Nephron progenitor cell (in vitro differentiated cells): ENCODE measurements around the gene RIPOR3.
A peak's percentile ranks its signal among the peaks of the same experiment; 100 is the strongest.

Experiments used
- DNase-seq: peaks from one replicate; pipeline ENCODE4 v3.0.0; 2021
- H3K27ac Mint-ChIP-seq: 2 replicates; pipeline ENCODE4 v1.8.0; 2021; ENCODE audit warnings: mild to moderate bottlenecking, moderate library complexity, mixed read lengths
- H3K27me3 Mint-ChIP-seq: 2 replicates; pipeline ENCODE4 v1.8.0; 2021; ENCODE audit warnings: mild to moderate bottlenecking, low read depth, mixed read lengths; ENCODE audit not compliant: poor library complexity
- H3K36me3 Mint-ChIP-seq: 2 replicates; pipeline ENCODE4 v1.8.0; 2021; ENCODE audit warnings: low read depth, mixed read lengths
- H3K4me1 Mint-ChIP-seq: 2 replicates; pipeline ENCODE4 v1.8.0; 2021; ENCODE audit warnings: mixed read lengths
- H3K4me3 Mint-ChIP-seq: 2 replicates; pipeline ENCODE4 v1.8.0; 2021; ENCODE audit warnings: mild to moderate bottlenecking, moderate library complexity, mixed read lengths
- H3K9me3 Mint-ChIP-seq: 2 replicates; pipeline ENCODE4 v1.8.0; 2021; ENCODE audit warnings: mild to moderate bottlenecking, moderate library complexity, mixed read lengths
- CTCF ChIP-seq: fragments of 200-600 bp; sonication (generic); IDR thresholded peaks from 2 replicates; pipeline ENCODE4 v1.5.0; 2021; ENCODE audit warnings: antibody characterized with exemption

Gene RIPOR3

GRCh38 chr20:50598074-50598473 lies 93.3 kb downstream of the RIPOR3 start:
- no peak for DNase-seq
- no peak overlapping the region for H3K4me3 Mint-ChIP-seq
- H3K27me3 Mint-ChIP-seq: no peaks in the 10 kb centered on the region
- H3K9me3 Mint-ChIP-seq: no peaks in the 10 kb centered on the region
- no peak overlapping the region for H3K27ac Mint-ChIP-seq
- no peaks in the 10 kb centered on the region for H3K36me3 Mint-ChIP-seq
- H3K4me1 Mint-ChIP-seq: peaks cover 21% of the 10 kb centered on the region
- no peak for TF ChIP-seq CTCF

GRCh38 chr20:50597406-50597969 lies 93.9 kb downstream of the RIPOR3 start:
- DNase-seq: no peak
- no peak overlapping the region for H3K27ac Mint-ChIP-seq
- H3K4me1 Mint-ChIP-seq: peaks cover 21% of the 10 kb centered on the region
- H3K36me3 Mint-ChIP-seq: no peaks in the 10 kb centered on the region
- no peak for TF ChIP-seq CTCF
- H3K27me3 Mint-ChIP-seq: no peaks in the 10 kb centered on the region
- H3K4me3 Mint-ChIP-seq: no peak overlapping the region
- no peaks in the 10 kb centered on the region for H3K9me3 Mint-ChIP-seq

- Mint-ChIP-seq H3K36me3 (no peaks in the 10 kb centered on the region), H3K27ac (no peak overlapping the region), H3K4me1 (peaks cover 21% of the 10 kb centered on the region), H3K4me3 (no peak overlapping the region), H3K9me3 (no peaks in the 10 kb centered on the region), H3K27me3 (no peaks in the 10 kb centered on the region)
- no peak for TF ChIP-seq CTCF
- no peak for DNase-seq
Observed at GRCh38 chr20:50596694-50597021, 94.7 kb downstream of the RIPOR3 start.

- DNase-seq: no peak
- no peaks in the 10 kb centered on the region for H3K36me3 Mint-ChIP-seq
- no peak for TF ChIP-seq CTCF
- no peaks in the 10 kb centered on the region for H3K9me3 Mint-ChIP-seq
- H3K4me3 Mint-ChIP-seq: peak overlapping the region; percentile 34
- H3K4me1 Mint-ChIP-seq: peaks cover 21% of the 10 kb centered on the region
- peak overlapping the region; percentile 93 for H3K27ac Mint-ChIP-seq
- H3K27me3 Mint-ChIP-seq: no peaks in the 10 kb centered on the region
Observed at GRCh38 chr20:50595988-50596693, 95.2 kb downstream of the RIPOR3 start.

GRCh38 chr20:50595433-50595895 lies 95.9 kb downstream of the RIPOR3 start:
- Mint-ChIP-seq H3K9me3 (no peaks in the 10 kb centered on the region), H3K4me3 (no peak overlapping the region), H3K4me1 (peaks cover 15% of the 10 kb centered on the region), H3K36me3 (no peaks in the 10 kb centered on the region), H3K27ac (no peak overlapping the region), H3K27me3 (no peaks in the 10 kb centered on the region)
- no peak for TF ChIP-seq CTCF
- no peak for DNase-seq
